A549 (cell line): ENCODE results near the gene POU3F3. TPM values are rescaled to one million over a fixed set of nuclear protein-coding genes. Genes with fewer than 3 reads are reported as not detected.

Source experiments
- ATAC-seq, 2 experiments: fragments of 200-7000 bp in 1 of 2; fragments of >200 bp in 1 of 2; cut with Nextera tagmentation in 1 of 2; cut with Tn5 transposase in 1 of 2; 3 replicates each; pipeline versions ENCODE4 v1.8.0 to v1.9.1; 2018 to 2020; ENCODE audit warnings: mild to moderate bottlenecking in 1 of 2, moderate library complexity in 1 of 2
- CTCF ChIA-PET: fragments of 300-600 bp; sonication (Branson Sonifier 250); formaldehyde crosslinking; extraction: SDS; loops from one replicate; lab custom pipeline; 2021; ENCODE audit warnings: antibody characterized with exemption, inconsistent platforms; lab: Yijun Ruan, JAX
- POLR2A ChIA-PET: fragments of 350-600 bp; formaldehyde crosslinking; extraction: SDS; loops from one replicate; lab custom pipeline; 2021; ENCODE audit warnings: antibody characterized with exemption, inconsistent platforms; lab: Yijun Ruan, JAX
- DNase-seq, 2 experiments: peaks; one replicate each; pipeline versions ENCODE4 v3.0.0 to v3.0.0-alpha.2; 2011 to 2016; ENCODE audit warnings: low read depth in 1 of 2, low spot score in 1 of 2
- FAIRE-seq: peaks from 2 replicates; lab custom pipeline; 2011; peaks lifted over from hg19 to GRCh38; lab: Jason Lieb, UNC
- H3K27ac ChIP-seq, 2 experiments: fragments of >200 bp; sonication (Bioruptor Twin); formaldehyde crosslinking; 3 replicates each; pipeline ENCODE4 v1.5.1; 2016 to 2017
- H3K4me1 ChIP-seq: fragments of >200 bp; sonication (Bioruptor Twin); formaldehyde crosslinking; 3 replicates; pipeline ENCODE4 v1.6.1; 2016
- H3K4me2 ChIP-seq: fragments of >200 bp; sonication (Bioruptor Twin); formaldehyde crosslinking; 3 replicates; pipeline ENCODE4 v1.6.1; 2016
- H3K4me3 ChIP-seq: fragments of >200 bp; sonication (Bioruptor Twin); formaldehyde crosslinking; 3 replicates; pipeline ENCODE4 v1.5.1; 2016
- H3K9me3 ChIP-seq: fragments of >200 bp; sonication (Bioruptor Twin); formaldehyde crosslinking; 3 replicates; pipeline ENCODE4 v1.6.1; 2016
- ATOH8 ChIP-seq: fragments of 250-450 bp; sonication (Bioruptor Pico); IDR thresholded peaks from 2 replicates; pipeline ENCODE4 v1.5.0; 2020; ENCODE audit warnings: low read depth, mild to moderate bottlenecking, moderate library complexity
- BCL3 ChIP-seq: fragments of >200 bp; sonication (Bioruptor Twin); formaldehyde crosslinking; IDR thresholded peaks from 3 replicates; pipeline ENCODE4 v1.6.1; 2016
- CBX2 ChIP-seq: fragments of 200-600 bp; sonication (generic); IDR thresholded peaks from 2 replicates; pipeline ENCODE4 v1.6.1; 2016; ENCODE audit warnings: low read depth, mild to moderate bottlenecking, borderline replicate concordance
- CHD4 ChIP-seq: fragments of 200-600 bp; sonication (generic); IDR thresholded peaks from 2 replicates; pipeline ENCODE4 v1.6.1; 2016; ENCODE audit warnings: antibody characterized with exemption, mild to moderate bottlenecking, borderline replicate concordance
- EHF ChIP-seq: fragments of 250-450 bp; sonication (Bioruptor Pico); IDR thresholded peaks from 2 replicates; pipeline ENCODE4 v1.5.0; 2020; ENCODE audit warnings: mild to moderate bottlenecking
- EHMT2 ChIP-seq: fragments of 200-600 bp; sonication (generic); IDR thresholded peaks from 2 replicates; pipeline ENCODE4 v1.6.1; 2016; ENCODE audit warnings: antibody characterized with exemption, low read depth, mild to moderate bottlenecking, moderate library complexity
- ESRRA ChIP-seq: fragments of 150-350 bp; IDR thresholded peaks from 2 replicates; pipeline ENCODE4 v1.6.1; 2014; ENCODE audit warnings: mild to moderate bottlenecking, low read length, borderline replicate concordance
- FOSL2 ChIP-seq, 2 experiments: fragments of 450-650 bp in 1 of 2; fragments of >200 bp in 1 of 2; sonication (Bioruptor Twin) in 1 of 2; formaldehyde crosslinking; IDR thresholded peaks; 2 replicates each; pipeline versions ENCODE4 v1.5.0 to v1.6.1; 2016 to 2020; ENCODE audit warnings: mild to moderate bottlenecking in 1 of 2, moderate library complexity in 1 of 2
- GATA3 ChIP-seq: IDR thresholded peaks from 2 replicates; pipeline ENCODE4 v1.6.1; 2012; ENCODE audit warnings: borderline replicate concordance
- HEYL ChIP-seq: fragments of 250-450 bp; sonication (Bioruptor Pico); IDR thresholded peaks from 2 replicates; pipeline ENCODE4 v1.8.0; 2021; ENCODE audit warnings: mild to moderate bottlenecking, moderate library complexity
- HOXA7 ChIP-seq: fragments of 250-450 bp; sonication (Bioruptor Pico); IDR thresholded peaks from 2 replicates; pipeline ENCODE4 v1.5.0; 2020; ENCODE audit warnings: mild to moderate bottlenecking, moderate library complexity
- HOXB5 ChIP-seq: fragments of 250-450 bp; sonication (Bioruptor Pico); IDR thresholded peaks from 2 replicates; pipeline ENCODE4 v1.5.0; 2020; ENCODE audit warnings: mild to moderate bottlenecking, moderate library complexity
- JUN ChIP-seq, 2 experiments: fragments of >200 bp; sonication (Bioruptor Twin); formaldehyde crosslinking; IDR thresholded peaks; 2 replicates in 1 of 2; 3 replicates in 1 of 2; pipeline ENCODE4 v1.6.1; 2016 to 2017
- KDM1A ChIP-seq: fragments of 200-600 bp; sonication (generic); IDR thresholded peaks from 2 replicates; pipeline ENCODE4 v1.6.1; 2016; ENCODE audit warnings: low read depth, mild to moderate bottlenecking
- MAFK ChIP-seq: fragments of 450-650 bp; IDR thresholded peaks from 2 replicates; pipeline ENCODE4 v1.6.1; 2014; ENCODE audit not compliant: partially characterized antibody
- MAX ChIP-seq: IDR thresholded peaks from 2 replicates; pipeline ENCODE4 v1.6.1; 2012
- PBX3 ChIP-seq: IDR thresholded peaks from 2 replicates; pipeline ENCODE4 v1.6.1; 2012
- SMC3 ChIP-seq: fragments of >200 bp; sonication (Bioruptor Twin); formaldehyde crosslinking; IDR thresholded peaks from 3 replicates; pipeline ENCODE4 v1.6.1; 2018; ENCODE audit warnings: inconsistent platforms
- SREBF2 ChIP-seq: fragments of 450-650 bp; IDR thresholded peaks from 2 replicates; pipeline ENCODE4 v1.6.1; 2014; ENCODE audit warnings: mild to moderate bottlenecking, moderate library complexity
- ZSCAN20 ChIP-seq: fragments of 250-450 bp; sonication (Bioruptor Pico); IDR thresholded peaks from 2 replicates; pipeline ENCODE4 v1.8.0; 2022; ENCODE audit warnings: mild to moderate bottlenecking, moderate library complexity
- WGBS: methylation state at CpG from one replicate; pipeline ENCODE4 v1.1.6; 2017; ENCODE audit errors: missing lambda C conversion rate; 5-methylcytosine and 5-hydroxymethylcytosine counted together
- polyA minus RNA-seq: library from RNA; depleted of rRNA, polyadenylated mRNA; stranded (reverse); fragments of >200 nt; gene quantifications from 2 replicates; pipeline ENCODE4 v1.2.3, GENCODE V29; 2011; rRNA and poly(A)+ RNA removed
- polyA plus RNA-seq, 4 experiments: library from polyadenylated mRNA; depleted of rRNA in 3 of 4; stranded (reverse); fragments of >200 nt; fragmentation: RNase III in 1 of 4; extraction: RNeasy Plus Mini Kit Qiagen cat#74134 plus additional on column Dnase treatment in 1 of 4; gene quantifications; 2 replicates in 3 of 4; 3 replicates in 1 of 4; pipeline ENCODE4 v1.2.3, GENCODE V29; 2011 to 2017

POU3F3 gene
- polyA plus RNA-seq (2011; rRNA removed) (not detected in 2 replicates), polyA plus RNA-seq (2017; fragmentation: RNase III; extraction: RNeasy Plus Mini Kit Qiagen cat#74134 plus additional on column Dnase treatment) (0.03 TPM in 1 of 3 replicates, not detected in the others), polyA minus RNA-seq (not detected in 2 replicates)
- polyA plus RNA-seq (2012; cell fraction: cytosol; rRNA removed): not detected in 2 replicates
- polyA plus RNA-seq (2012; cell fraction: nucleus; rRNA removed): 0.04 TPM in 2 replicates

GRCh38 chr2:104853534-104854497 lies at the start of gene POU3F3:
TSS of gene POU3F3 (plus strand) at chr2:104854115. CDS start at chr2:104855511, 1,396 bp downstream.
- ATAC-seq (peak; percentile 63 to 76), DNase-seq (peak; percentile 35 to 60), FAIRE-seq (no peak)
- ChIA-PET POLR2A (no interaction called here), CTCF (no interaction called here)
- Histone ChIP-seq H3K4me1 (peaks cover 12% of the 10 kb centered on the region; the same call in 1 of the 3 replicates), H3K27ac (no peak within 1 kb of the TSS), H3K9me3 (no peaks in the 10 kb centered on the region), H3K4me3 (peak within 1 kb of the TSS; percentile 44), H3K4me2 (peak within 1 kb of the TSS; percentile 91)
- 43% methylated on average over 52 of the region's 65 CpGs for WGBS
- no peak for TF ChIP-seq ATOH8
- no peak for TF ChIP-seq HOXA7
- TF ChIP-seq SREBF2: no peak
- TF ChIP-seq PBX3: peak; percentile 76

- Histone ChIP-seq H3K9me3 (no peaks in the 10 kb centered on the region), H3K4me1 (no peaks in the 10 kb centered on the region), H3K4me3 (no peak overlapping the region), H3K27ac (no peak overlapping the region), H3K4me2 (no peak overlapping the region)
- no peak for DNase-seq
- CTCF ChIA-PET: no interaction called here
- ATAC-seq: no peak
- WGBS: 4% methylated on average over 6 of the region's 6 CpGs
- FAIRE-seq: no peak
- TF ChIP-seq JUN (IDR thresholded peaks at IDR 0.05) (no peak), SMC3 (no peak), BCL3 (no peak), ESRRA (no peak)
- POLR2A ChIA-PET: no interaction called here
These were observed 49.6 kb upstream of the POU3F3 start for GRCh38 chr2:104804148-104804890.

- TF ChIP-seq HOXB5 (CRISPR knock-in tag) (no peak), HEYL (CRISPR knock-in tag) (no peak), KDM1A (no peak), CHD4 (no peak), ATOH8 (no peak), ZSCAN20 (CRISPR knock-in tag) (no peak), MAX (no peak), MAFK (no peak), FOSL2 (IDR thresholded peaks at IDR 0.05) (no peak), FOSL2 (CRISPR knock-in tag; IDR thresholded peaks at IDR 0.05) (no peak), JUN (IDR thresholded peaks at IDR 0.05) (no peak), EHMT2 (no peak), PBX3 (no peak), EHF (no peak), CBX2 (no peak), GATA3 (no peak)
- POLR2A ChIA-PET: no interaction called here
- Histone ChIP-seq H3K27ac (no peak overlapping the region), H3K4me1 (no peaks in the 10 kb centered on the region), H3K9me3 (no peaks in the 10 kb centered on the region), H3K4me3 (no peak overlapping the region), H3K4me2 (no peak overlapping the region)
- CTCF ChIA-PET: no interaction called here
- DNase-seq: no peak
- 30% methylated on average over 1 of the region's 1 CpG for WGBS
- ATAC-seq: no peak
- FAIRE-seq: no peak
These were observed 41.6 kb upstream of the POU3F3 start for GRCh38 chr2:104812286-104812685.
